ENCODE data around the gene MCTP2.

- no peak for TF ChIP-seq YY1 (IDR thresholded peaks at IDR 0.05; ENCODE audit: low read depth)
- no peak for TF ChIP-seq RAD21 (IDR thresholded peaks at IDR 0.05; ENCODE audit: low read depth)
- no peak for TF ChIP-seq EP300 (IDR thresholded peaks at IDR 0.05; ENCODE audit: borderline replicate concordance)
- no peak for TF ChIP-seq FOXM1 (IDR thresholded peaks at IDR 0.05; ENCODE audit: borderline replicate concordance, low read depth)
- TF ChIP-seq TCF12 (IDR thresholded peaks at IDR 0.05; ENCODE audit: low read depth), result no peak
- TF ChIP-seq REST (IDR thresholded peaks at IDR 0.05; ENCODE audit: low read depth), result no peak
- no peak for TF ChIP-seq CEBPB (IDR thresholded peaks at IDR 0.05)
- no peak for TF ChIP-seq TAF1 (IDR thresholded peaks at IDR 0.05; ENCODE audit: low read depth)
- TF ChIP-seq EGR1 (IDR thresholded peaks at IDR 0.05), result no peak
- TF ChIP-seq ZBTB7A (IDR thresholded peaks at IDR 0.05; ENCODE audit: low read depth), result no peak
- TF ChIP-seq CREB1 (IDR thresholded peaks at IDR 0.05; ENCODE audit: low read depth), result no peak
These were observed 5.7 kb upstream of the MCTP2 start for GRCh38 chr15:94225616-94226015.
